Stimulated activated CD4-positive, alpha-beta T cell treated with anti-CD3 and anti-CD28 coated beads, Interleukin-1b, Interleukin-23, amount 100 ng/mL, for 1 hour (primary cell): ENCODE results near the gene IGFBP3.

Source experiments
- DNase-seq, 2 donors: peaks; one replicate each; pipeline ENCODE4 v3.0.0-alpha.2; 2020; ENCODE audit warnings: low read depth in 2 of 2

The IGFBP3 gene

GRCh38 chr7:45891462-45892402 is 29.3 kb downstream of the IGFBP3 start:
- DNase-seq, result no peak

- no peak for DNase-seq
Measured at GRCh38 chr7:45890902-45891461, 30.1 kb downstream of the IGFBP3 start.

- DNase-seq, result no peak
Measured at GRCh38 chr7:45890125-45890901, 30.8 kb downstream of the IGFBP3 start.

- DNase-seq, result no peak
Measured at GRCh38 chr7:45889367-45890067, 31.6 kb downstream of the IGFBP3 start.

- DNase-seq, result no peak
Measured at GRCh38 chr7:45888993-45889366, 32.1 kb downstream of the IGFBP3 start.

GRCh38 chr7:45888185-45888992 is 32.7 kb downstream of the IGFBP3 start, which contains the start of gene IGFBP1:
Gene IGFBP1, plus strand, starts transcription at chr7:45888488. Its CDS starts 165 bp downstream, at chr7:45888653.
- DNase-seq, result no peak

- DNase-seq, result no peak
Measured at GRCh38 chr7:45886931-45887667, 34.0 kb downstream of the IGFBP3 start.

- no peak for DNase-seq
Measured at GRCh38 chr7:45885264-45885882, 35.7 kb downstream of the IGFBP3 start.

- no peak for DNase-seq
Measured at GRCh38 chr7:45884136-45884535, 36.9 kb downstream of the IGFBP3 start.

- DNase-seq, result no peak
Measured at GRCh38 chr7:45882465-45882810, 38.6 kb downstream of the IGFBP3 start.

GRCh38 chr7:45881759-45882464 is 39.2 kb downstream of the IGFBP3 start:
- no peak for DNase-seq

- DNase-seq, result no peak
Measured at GRCh38 chr7:45881280-45881758, 39.8 kb downstream of the IGFBP3 start.

GRCh38 chr7:45880433-45880860 is 40.6 kb downstream of the IGFBP3 start:
- no peak for DNase-seq

GRCh38 chr7:45878457-45879144 is 42.5 kb downstream of the IGFBP3 start:
- DNase-seq, result no peak

GRCh38 chr7:45876519-45876918 is 44.6 kb downstream of the IGFBP3 start:
- no peak for DNase-seq

- no peak for DNase-seq
Measured at GRCh38 chr7:45874408-45875131, 46.5 kb downstream of the IGFBP3 start.

GRCh38 chr7:45873355-45873754 is 47.7 kb downstream of the IGFBP3 start:
- DNase-seq, result no peak

GRCh38 chr7:45873035-45873354 is 48.1 kb downstream of the IGFBP3 start, which contains the start of gene CCDC201:
Gene CCDC201, minus strand, starts transcription at chr7:45873082. Its CDS starts 75 bp downstream, at chr7:45873007.
- DNase-seq, result no peak
